Thyroid gland (tissue), 4 donors: ENCODE data around the gene TMEM30A. TPM values are rescaled to one million over a fixed set of nuclear protein-coding genes. Genes with fewer than 3 reads are reported as not detected.

Source experiments
- DNase-seq, 2 donors: peaks; one replicate each; pipeline ENCODE4 v3.0.0-alpha.2; 2019
- H3K27ac ChIP-seq, 3 donors: fragments of 200-600 bp; sonication (generic); 1 replicate in 2 of 3; 2 replicates in 1 of 3; pipeline ENCODE4 v1.5.1; 2016 to 2019; ENCODE audit warnings: mild to moderate bottlenecking in 1 of 3, moderate library complexity in 1 of 3
- H3K27me3 ChIP-seq: fragments of 200-600 bp; sonication (generic); one replicate; pipeline ENCODE4 v1.5.1; 2019
- H3K36me3 ChIP-seq, 2 donors: fragments of 200-600 bp; sonication (generic); one replicate each; pipeline ENCODE4 v1.5.1; 2016 to 2019
- H3K4me1 ChIP-seq, 2 donors: fragments of 200-600 bp; sonication (generic); one replicate each; pipeline ENCODE4 v1.5.1; 2017 to 2019
- H3K4me3 ChIP-seq, 3 donors: fragments of 200-600 bp; sonication (generic); replicated peaks in 1 of 3; 1 replicate in 2 of 3; 2 replicates in 1 of 3; pipeline ENCODE4 v1.5.1; 2016; ENCODE audit warnings: mild to moderate bottlenecking in 1 of 3
- H3K9me3 ChIP-seq: fragments of 200-600 bp; sonication (generic); one replicate; pipeline ENCODE4 v1.5.1; 2017
- POLR2A ChIP-seq, 2 donors: fragments of 450-650 bp; IDR thresholded peaks; one replicate each; pipeline ENCODE4 v1.6.1; 2017; ENCODE audit warnings: antibody characterized with exemption in 2 of 2, mild to moderate bottlenecking in 2 of 2, moderate library complexity in 1 of 2
- WGBS, 2 donors: methylation state at CpG; one replicate each; pipeline ENCODE4 v1.1.5; 2017; 5-methylcytosine and 5-hydroxymethylcytosine counted together
- intact Hi-C: fragments of 100-400 bp; cut with DNase I; formaldehyde crosslinking; loops from one replicate; pipeline ENCODE4 v1.15.1; 2023
- total RNA-seq, 4 donors: library from RNA; depleted of rRNA; stranded (reverse); fragments of >200 nt; gene quantifications; one replicate each; pipeline ENCODE4 v1.2.3, GENCODE V29; 2016
- TF ChIP-seq, protein P1 (sequence below), 6 experiments: fragments of 200-600 bp in 3 of 6; fragments of 450-650 bp in 3 of 6; sonication (generic) in 3 of 6; IDR thresholded peaks; one replicate each; pipeline ENCODE4 v1.5.1; 2016 to 2019; ENCODE audit warnings: antibody characterized with exemption in 6 of 6, mild to moderate bottlenecking in 2 of 6, inconsistent platforms in 1 of 6, moderate library complexity in 1 of 6

TMEM30A gene
- total RNA-seq, 4 donors from 2014 or later = 82.0 to 142 (median 103) TPM

DNA sequence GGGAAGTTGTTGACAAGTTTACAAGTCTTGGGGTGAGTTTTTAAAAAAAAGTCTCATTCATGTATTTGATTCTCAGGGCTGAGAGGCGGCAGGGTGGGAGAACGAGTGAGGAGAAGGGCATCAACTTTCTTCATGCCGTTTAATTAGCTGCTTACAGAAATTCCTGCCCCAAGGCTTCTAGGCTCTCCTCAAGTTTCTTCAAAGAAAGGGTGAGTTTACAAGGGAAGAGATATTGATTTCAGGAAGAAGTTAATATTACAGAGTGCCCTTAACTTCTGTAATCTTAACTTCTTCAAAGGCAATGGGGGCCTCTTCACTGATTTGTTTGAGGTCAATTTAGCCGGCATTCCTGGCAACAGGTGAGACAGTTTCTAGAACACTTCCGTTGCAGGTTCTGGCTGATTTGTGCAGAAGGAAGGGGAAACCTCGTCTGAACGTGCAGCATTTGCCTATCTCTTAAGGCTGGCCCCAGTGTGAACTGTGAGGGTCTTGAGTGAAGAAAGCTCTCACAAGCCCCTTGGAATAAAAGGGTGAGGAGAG lies 75.3 kb downstream of the TMEM30A start:
- TF ChIP-seq POLR2A (IDR thresholded peaks at IDR 0.05) = no peak
- TF ChIP-seq, protein P1, sequence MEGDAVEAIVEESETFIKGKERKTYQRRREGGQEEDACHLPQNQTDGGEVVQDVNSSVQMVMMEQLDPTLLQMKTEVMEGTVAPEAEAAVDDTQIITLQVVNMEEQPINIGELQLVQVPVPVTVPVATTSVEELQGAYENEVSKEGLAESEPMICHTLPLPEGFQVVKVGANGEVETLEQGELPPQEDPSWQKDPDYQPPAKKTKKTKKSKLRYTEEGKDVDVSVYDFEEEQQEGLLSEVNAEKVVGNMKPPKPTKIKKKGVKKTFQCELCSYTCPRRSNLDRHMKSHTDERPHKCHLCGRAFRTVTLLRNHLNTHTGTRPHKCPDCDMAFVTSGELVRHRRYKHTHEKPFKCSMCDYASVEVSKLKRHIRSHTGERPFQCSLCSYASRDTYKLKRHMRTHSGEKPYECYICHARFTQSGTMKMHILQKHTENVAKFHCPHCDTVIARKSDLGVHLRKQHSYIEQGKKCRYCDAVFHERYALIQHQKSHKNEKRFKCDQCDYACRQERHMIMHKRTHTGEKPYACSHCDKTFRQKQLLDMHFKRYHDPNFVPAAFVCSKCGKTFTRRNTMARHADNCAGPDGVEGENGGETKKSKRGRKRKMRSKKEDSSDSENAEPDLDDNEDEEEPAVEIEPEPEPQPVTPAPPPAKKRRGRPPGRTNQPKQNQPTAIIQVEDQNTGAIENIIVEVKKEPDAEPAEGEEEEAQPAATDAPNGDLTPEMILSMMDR (IDR thresholded peaks at IDR 0.05) = no peak
- 30 to 31% methylated on average over 7 of the region's 7 CpGs for WGBS, 2 donors
- H3K27me3 ChIP-seq = no peaks in the 10 kb centered on the region
- no peak for DNase-seq
- intact Hi-C loops = loop anchor here (5.0 kb wide), 2 partner anchors 457 to 1117 kb away; no protein-coding TSS in a partner anchor
- no peaks in the 10 kb centered on the region for H3K9me3 ChIP-seq
- H3K27ac ChIP-seq = no peak overlapping the region
- no peak overlapping the region for H3K4me3 ChIP-seq
- no peaks in the 10 kb centered on the region for H3K36me3 ChIP-seq
- H3K4me1 ChIP-seq = peaks cover 28 to 43% of the 10 kb centered on the region in 2 donors

DNA sequence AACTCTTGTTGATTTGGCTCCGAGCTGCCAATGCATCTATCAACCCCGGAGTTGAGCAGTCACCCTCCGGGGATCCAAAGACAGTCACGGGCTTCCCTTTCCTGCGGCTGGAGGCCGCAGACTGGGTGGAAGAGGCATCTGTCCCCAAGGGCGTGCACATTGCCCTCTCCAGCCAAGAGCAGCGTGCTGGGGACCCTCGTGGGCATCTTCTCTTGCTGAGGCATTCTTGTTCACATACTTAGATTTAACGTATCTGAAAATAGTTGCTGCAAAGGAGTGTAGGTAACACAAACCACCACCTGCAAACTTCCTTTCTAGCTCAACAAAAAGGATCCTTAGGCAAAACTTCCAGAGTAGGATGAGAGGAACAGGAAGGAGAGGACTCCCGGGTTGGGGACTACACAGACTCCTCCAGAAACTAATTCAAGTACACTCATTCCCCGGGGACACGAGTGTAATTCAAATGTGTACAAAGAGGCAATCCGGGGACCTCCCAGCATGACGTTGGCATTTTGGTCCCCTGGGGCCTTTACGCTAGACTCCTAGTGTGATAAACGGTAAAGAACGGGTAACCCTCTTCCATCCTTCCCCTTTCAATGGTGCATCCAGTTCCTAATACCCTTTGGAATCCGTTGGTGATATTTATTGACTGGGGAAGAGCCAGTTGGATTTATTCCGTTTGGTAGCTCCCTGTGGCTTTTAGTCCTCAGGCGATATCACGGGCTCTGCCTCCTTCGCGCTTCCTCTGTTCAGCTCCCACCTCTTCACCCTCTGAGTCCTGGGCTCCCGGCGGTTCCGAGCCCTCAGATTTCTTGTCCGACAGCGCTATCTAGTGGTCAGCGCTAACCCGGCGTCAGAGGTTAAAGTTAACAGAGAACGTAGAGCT lies 76.1 kb downstream of the TMEM30A start:
- TF ChIP-seq, protein P1 (IDR thresholded peaks at IDR 0.05) = peak; percentile 64 to 92 (median 80)
- no peak for TF ChIP-seq POLR2A (IDR thresholded peaks at IDR 0.05)
- Histone ChIP-seq H3K9me3 (no peaks in the 10 kb centered on the region), H3K27ac (no peak overlapping the region), H3K27me3 (no peaks in the 10 kb centered on the region), H3K4me1 (peaks cover 28 to 43% of the 10 kb centered on the region in 2 donors), H3K36me3 (no peaks in the 10 kb centered on the region), H3K4me3 (no peak overlapping the region)
- peak; percentile 81 to 85 for DNase-seq
- intact Hi-C loops = loop anchor here (5.0 kb wide), 2 partner anchors 456 to 1116 kb away; no protein-coding TSS in a partner anchor
- WGBS, 2 donors = 4 to 6% methylated on average over 29 to 33 of the region's 33 CpGs

DNA sequence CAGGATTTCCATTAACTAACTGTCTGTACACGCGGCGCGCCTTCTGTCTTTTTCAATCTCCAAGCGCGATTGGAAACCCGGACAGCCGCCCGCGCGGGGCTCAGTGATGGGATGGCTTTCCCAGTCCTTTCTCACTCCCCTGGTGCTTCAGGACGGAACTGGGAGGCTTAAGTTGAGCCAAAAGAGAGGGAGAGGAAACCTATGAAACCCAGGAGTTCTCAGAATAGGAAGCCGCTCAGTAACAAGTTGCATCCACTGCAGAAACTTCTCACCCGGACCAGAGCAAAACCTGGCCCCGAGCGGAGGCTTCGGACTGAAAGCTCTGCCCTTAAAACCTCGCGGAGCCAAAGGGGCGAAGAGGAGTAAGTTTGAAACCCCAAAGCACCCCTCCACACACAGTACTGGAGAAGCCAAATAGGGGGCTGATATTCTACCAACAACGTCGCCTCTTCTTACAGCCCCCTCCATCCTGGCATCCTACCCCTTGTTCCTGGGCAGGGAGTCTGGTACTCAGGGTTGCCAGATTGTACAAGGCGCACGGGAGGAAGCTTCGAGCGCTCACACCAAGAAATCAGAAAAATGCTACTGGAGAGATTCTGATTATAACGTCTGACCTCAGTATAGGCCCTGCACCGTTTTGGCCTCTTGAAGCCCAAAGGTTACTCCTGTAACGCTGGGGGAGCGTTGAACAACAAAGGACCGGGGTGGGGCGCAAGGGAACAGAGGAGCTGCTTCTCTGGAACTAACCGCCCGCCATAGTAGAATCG lies 77.8 kb downstream of the TMEM30A start:
- Histone ChIP-seq H3K9me3 (no peaks in the 10 kb centered on the region), H3K4me1 (peaks cover 28 to 51% of the 10 kb centered on the region in 2 donors), H3K27ac (peak overlapping the region in 2 of 3 donors; percentile 34 to 60), H3K4me3 (peak overlapping the region in 1 of 3 donors; percentile 41), H3K36me3 (no peaks in the 10 kb centered on the region), H3K27me3 (no peaks in the 10 kb centered on the region)
- peak in 1 of 2 donors; percentile 5 for DNase-seq
- intact Hi-C loops = loop anchor here (5.0 kb wide), 2 partner anchors 454 to 1114 kb away; no protein-coding TSS in a partner anchor
- WGBS, 2 donors = 9 to 11% methylated on average over 35 of the region's 35 CpGs
- TF ChIP-seq, protein P1 (IDR thresholded peaks at IDR 0.05) = no peak
- TF ChIP-seq POLR2A (IDR thresholded peaks at IDR 0.05) = no peak

DNA sequence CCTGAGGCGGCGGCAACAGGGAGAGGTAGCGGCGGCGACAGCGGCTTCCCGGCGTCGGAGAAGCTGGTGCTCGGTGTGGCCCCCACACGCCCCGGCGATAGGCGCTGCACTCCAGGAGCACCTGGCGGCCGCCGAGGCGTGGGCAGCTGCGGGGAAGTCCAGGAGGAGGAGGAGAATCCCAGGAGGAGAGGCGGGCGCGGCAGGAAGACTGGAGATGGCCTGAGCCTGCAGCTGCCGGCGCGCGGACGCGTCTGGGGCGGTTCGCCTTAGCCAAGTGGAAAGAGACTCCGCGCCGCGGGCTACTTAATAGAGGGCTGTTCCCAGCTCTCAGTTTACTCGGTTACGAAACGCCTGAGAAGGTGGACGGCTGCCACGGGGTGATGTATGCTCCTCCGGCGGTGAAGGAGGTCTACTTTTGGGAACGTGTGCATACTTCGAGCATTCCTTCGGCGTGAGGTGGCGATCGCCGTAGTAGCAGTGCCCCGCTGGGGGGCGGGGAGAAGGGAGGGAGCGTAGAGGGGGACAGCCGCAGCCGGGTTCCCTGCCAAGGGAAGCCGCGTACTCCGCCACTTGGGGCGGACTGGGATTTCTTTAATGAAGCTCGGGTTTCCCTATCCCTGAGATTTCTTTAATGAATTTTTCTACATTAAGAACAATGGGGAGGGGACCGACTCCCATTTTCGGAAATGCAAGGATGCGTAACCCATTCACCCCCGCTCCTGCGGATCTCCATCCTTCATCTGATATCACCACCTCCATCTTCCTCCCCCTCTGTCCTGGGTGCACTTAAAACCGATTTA lies 78.6 kb downstream of the TMEM30A start, which contains the start of gene COL12A1:
Gene COL12A1 (minus strand): TSS at position 278 of the 800 bp plus-strand sequence. CDS start 3,261 bp downstream, outside the sequence.
- no peaks in the 10 kb centered on the region for H3K27me3 ChIP-seq
- no peaks in the 10 kb centered on the region for H3K9me3 ChIP-seq
- H3K27ac ChIP-seq = peak within 1 kb of the TSS in 2 of 3 donors; percentile 60 to 67
- intact Hi-C loops = loop anchor here (5.0 kb wide), 2 partner anchors 454 to 1114 kb away; no protein-coding TSS in a partner anchor
- WGBS, 2 donors = 1 to 5% methylated on average over 20 to 56 of the region's 64 CpGs
- H3K4me3 ChIP-seq = peak within 1 kb of the TSS in 2 of 3 donors; percentile 31 to 41
- DNase-seq = peak; percentile 77 to 81
- H3K36me3 ChIP-seq = no peaks in the 10 kb centered on the region
- peak in 1 of 2 donors; percentile 25 for TF ChIP-seq POLR2A (IDR thresholded peaks at IDR 0.05)
- TF ChIP-seq, protein P1 (IDR thresholded peaks at IDR 0.05) = no peak
- peaks cover 28 to 54% of the 10 kb centered on the region in 2 donors for H3K4me1 ChIP-seq
